Measurements from ENCODE around the gene PUS7.
"Not testable (repeated sequence)": the region's sequence is repeated elsewhere in the genome, so short reads cannot be mapped to it uniquely, and the experiment has no call there.

PUS7 gene

DNA sequence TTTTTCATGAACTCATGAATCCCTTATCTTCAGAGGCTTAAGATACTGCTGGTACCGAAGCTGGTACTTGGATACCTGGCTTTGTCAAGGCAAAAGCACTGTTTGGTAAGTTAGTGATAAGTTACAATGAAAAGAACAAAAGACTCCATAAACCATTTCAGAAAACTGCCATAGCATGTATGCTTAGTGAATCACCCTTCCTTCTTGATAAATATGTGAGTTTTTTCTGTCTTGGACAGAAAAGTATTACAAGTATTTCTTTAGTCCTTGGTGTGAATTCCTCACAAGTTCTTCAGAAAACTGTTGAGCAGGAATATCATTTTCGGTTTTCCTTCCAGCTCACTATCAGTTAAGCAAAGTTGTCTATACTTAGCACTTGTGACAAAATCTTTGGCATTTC lies 25.6 kb downstream of the PUS7 start:
- DNase-seq = no peak

DNA sequence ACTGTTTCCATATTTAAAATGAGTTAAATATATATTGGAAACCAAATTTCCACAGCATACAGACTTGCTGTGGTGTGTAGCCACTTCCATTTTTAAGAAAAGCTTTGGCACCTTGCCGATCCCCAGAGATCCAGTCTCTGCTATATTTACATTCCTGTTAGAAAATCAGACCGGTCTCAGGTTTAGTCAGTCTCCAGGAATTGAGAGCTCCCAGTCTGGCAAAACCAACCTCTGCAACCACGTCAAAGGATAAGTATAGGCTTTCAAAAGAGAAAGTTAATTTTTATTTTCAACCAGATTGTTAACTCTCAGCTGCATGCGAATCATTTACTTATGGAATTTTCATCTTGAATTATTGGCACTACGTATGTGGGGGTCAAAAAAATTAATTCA lies 28.2 kb downstream of the PUS7 start:
- no peak for DNase-seq

DNA sequence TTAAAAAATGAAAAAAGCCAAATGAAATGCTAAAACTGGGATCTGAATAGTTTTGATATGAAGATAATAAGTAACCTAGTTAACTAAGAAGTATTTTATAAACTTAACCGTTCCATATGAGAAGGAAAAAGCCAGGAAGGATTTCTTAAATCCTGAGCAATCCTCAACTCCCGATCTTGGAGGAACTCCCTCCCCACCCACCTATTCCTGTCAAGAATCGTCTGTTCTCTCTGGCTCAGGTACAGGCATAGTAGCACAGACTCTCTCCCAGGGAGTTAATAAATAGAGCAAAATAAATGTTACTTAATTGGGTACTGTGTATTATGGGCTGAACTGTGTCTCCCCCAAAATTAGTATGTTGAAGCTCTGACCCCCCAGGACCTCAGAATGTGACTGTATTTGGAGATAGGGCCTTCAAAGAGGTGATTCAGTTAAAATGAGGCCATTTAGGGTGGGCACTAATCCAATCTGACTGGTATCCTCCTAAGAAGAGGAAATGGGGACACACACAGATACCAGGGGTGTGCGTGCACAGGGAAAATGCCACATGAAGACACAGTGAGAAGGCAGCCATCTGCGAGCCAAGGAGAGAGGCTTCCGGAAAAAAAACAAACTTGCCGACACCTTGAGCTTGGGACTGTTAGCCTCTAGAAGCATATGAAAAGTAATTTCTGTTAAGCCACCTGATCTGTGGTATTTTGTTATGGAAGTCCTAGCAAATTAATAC lies 28.7 kb downstream of the PUS7 start:
- no peak for DNase-seq

DNA sequence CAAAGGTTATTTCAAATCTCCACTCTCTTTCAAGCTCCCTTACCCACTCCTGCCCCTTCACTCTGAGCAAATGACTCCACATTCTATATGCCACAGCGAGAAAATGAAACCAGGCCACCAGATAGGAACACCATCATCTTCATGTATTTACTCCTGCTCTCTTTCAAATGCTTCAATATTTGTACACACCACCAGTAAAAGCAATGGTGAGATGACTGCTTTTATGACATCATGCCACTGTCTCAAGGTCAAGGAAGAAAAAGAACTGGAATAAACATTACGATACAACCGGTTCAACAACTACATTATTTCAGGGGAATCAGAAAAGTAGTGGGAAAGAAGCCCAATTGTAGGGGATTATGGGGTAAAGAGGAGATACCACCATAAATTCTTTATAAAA lies 32.7 kb downstream of the PUS7 start:
- DNase-seq = no peak

DNA sequence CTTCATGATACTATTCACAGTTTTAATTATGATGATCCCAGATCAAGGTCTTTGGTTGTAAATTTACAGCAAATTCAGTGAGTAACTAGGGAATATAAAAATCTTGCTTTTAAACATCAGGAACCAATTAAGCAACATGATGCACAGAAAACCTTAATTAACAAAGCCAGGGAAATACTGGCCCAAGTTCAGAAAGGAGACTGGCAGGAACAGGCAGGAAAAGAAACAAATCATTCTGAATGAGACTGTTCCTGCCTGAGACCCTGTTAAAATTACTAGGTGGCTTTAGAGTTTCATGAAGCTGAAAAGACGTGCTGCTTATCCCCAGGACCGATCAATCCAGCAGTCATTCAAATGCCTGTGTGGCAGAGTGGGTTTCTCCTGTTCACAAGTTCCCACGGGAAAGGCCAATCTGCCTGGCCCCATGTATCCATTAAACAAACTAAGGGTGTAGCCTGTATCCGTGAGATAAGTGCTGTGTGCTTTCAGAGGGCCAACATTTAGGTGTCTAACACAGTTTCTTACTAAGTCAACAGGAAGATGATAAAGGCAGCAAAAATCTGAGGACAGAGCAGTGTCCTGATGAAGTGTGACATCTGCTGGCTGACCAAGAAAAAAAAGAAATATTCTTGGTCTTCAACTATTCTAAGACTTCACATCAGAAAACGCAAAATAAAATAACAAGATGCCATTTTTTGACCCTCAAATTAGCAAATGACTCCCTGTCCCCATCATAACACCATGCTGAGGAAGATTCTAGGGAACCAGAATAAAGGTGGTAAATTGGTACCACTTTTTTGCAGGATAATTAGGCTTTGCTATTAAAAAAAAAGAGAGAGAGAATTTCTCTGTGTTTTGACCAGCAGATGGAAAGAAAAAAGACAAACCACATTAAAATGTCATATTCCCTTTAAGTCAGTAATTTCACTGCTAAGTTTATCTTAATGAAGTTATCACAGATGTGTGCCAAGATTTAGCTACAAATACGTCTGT lies 34.2 kb downstream of the PUS7 start:
- DNase-seq = no peak

DNA sequence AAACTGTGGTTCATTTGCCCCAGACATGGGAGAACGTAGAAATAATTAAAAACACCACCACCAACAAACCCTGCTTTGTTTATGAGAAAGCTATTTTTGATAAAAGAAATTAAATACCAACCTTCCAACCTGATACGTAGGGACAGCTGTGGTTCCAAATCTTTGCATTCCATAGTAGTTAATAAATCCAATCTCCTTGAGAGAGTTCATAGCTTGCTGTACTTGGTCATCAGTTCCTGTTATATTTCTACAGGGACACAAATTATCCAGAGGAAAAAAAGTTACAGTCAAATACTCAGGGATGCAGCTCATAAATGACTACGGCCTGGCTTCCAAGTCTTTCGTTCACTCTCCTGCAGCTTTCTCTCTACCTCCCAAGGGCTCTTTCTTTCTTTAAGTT lies 41.1 kb downstream of the PUS7 start:
- DNase-seq = no peak

DNA sequence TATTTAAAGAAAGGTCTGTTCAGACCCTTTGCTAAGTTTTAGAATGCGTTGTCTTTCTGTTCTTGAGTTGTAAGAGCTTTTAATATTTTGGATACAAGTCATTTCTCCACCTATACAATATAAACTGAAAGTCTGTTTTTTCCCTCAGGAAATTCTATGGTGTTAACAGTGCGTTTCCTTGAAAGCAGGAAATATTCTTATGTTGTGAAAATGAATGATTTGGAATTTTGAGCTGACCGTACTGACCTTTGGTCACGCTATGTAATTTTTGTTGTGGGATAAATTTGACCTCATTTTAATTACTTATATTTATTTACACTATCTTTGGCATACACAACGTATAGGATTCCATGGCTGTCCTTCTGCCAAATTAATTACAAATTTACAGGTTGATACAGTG lies 43.5 kb downstream of the PUS7 start:
- DNase-seq = no peak

DNA sequence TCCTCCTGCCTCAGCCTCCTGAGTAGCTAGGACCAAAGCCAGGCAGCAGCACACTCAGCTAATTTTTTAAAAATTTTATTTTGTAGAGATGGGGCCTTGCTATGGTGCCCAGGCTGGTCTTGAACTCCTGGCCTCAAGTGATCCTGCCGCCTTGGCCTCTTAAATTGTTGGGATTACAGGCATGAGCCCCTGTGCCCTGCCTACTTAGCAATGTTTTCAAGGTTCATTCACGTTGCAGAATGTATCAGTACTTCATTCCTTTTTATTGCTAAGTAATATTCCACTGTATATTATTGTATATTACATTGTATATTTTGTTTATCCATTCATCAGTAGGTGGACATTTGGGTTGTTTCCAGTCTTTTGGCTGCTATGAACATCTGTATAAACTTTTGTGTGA lies 44.2 kb downstream of the PUS7 start:
- no peak for DNase-seq

DNA sequence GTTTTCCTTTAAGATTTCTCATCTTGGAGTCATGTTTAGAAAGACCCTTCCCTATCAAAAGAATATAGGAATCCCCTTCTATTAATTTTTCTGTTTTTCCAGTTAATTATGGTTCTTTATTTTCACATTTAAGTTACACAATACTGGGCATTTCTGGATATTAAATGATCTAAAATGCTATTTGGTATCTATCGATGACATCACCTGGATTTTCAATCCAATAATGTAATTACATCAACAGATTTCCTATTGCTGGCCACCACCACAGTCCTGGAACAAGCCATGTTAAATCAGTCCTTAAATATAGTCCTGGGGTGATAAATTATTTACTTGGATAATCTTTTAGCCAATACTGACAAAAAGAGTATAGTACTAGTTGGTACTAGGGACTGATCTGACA lies 48.0 kb downstream of the PUS7 start:
- DNase-seq = no peak

DNA sequence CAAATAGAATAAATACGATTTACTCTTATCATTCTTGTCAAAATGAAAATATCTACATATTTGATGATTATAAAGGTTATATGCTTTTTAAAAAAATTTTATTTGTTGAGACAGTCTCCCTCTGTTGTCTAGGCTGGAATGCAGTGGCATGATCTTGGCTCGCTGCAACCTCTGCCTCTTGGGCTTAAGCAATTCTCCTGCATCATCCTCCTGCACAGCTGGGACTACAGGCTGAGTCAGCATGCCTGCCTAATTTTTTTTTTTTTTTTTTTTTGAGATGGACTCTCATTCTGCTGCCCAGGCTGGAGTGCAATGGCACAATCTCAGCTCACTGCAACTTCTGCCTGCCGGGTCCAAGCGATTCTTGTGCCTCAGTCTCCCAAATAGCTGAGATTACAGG lies 48.9 kb downstream of the PUS7 start:
- DNase-seq = no peak

DNA sequence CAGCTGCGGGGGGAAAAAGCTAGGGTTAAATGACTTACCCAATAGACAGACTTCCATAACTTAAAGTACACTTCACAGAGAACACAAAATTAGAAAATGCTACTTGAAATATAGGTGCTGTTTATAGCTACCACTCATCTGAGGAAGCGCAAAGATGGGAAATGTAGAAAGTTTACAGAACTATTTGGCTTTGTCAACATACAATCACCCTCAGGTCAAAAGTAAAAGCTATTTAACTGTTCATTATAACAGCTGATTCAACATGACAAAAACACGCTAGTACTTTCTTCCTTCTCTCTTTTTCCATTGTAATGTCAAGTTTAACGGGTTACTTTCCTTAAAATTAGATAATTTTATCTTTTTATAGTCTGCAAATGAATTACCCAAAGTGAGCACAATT lies 51.2 kb downstream of the PUS7 start:
- no peak for DNase-seq

DNA sequence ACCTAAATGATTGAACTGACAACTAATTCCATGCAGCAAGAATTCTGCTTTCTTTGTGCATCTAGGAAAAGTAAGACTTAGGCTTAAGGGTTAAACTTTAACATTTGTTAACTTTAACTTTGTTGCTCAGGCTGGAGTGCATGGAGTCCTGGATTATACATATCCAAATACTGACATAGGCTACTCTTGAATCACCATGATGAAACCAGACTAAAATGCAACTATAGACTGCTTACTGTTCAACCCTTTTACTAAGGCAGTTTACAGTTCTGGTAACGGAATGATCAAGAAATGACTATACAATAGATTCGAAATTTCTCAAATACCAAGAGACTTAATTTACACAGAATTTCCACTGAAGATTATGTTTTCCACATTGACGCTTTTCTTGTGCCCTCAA lies 52.0 kb downstream of the PUS7 start:
- DNase-seq = no peak

DNA sequence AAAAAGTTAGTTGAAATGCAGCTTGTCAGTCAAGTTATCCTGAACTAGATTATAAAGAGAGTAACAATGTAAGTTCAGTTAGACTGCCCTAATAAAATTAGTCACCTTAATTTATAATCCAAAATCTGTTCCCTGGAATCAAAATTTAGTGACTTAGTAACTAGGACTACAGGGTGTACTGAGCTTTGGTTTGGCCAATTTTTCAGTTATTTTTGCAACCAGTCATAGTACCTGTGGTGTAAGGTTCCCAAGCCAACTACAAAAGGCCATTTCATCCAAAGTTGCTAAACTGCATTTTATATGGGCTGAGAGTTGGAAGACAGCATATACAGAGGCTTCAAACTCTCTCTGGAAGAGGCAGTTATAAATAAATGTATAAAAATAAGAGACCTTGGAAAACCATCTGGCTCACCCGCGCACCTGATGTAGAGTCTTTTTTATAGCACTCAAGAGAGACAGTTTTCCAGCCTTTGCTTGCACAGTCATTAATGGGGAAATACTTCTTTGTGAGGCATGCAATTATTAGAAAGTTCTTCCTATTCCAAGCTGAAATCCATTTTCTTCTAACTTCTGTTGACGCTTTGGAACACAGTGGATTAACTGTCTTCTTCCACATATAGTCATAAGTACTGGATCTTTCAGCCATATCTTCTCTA lies 59.2 kb downstream of the PUS7 start:
- DNase-seq = no peak

DNA sequence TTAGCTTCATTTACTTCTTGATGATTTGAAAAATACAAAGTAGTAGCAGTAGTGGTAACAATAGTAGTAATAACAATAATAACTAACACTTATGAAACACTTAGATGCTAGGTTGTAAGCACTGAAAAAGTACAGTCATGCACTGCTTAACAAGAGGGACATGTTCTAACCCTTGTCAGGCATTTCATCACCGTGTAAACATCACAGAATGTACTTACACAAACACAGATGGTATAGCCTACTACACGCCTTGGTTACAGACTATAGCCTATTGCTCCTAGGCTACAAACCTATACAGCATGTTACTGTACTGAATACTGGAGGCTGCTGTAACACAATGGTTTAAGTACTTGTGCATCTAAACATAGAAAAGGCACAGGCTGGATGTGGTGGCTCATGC lies 60.6 kb downstream of the PUS7 start:
- DNase-seq = peak; percentile 75

DNA sequence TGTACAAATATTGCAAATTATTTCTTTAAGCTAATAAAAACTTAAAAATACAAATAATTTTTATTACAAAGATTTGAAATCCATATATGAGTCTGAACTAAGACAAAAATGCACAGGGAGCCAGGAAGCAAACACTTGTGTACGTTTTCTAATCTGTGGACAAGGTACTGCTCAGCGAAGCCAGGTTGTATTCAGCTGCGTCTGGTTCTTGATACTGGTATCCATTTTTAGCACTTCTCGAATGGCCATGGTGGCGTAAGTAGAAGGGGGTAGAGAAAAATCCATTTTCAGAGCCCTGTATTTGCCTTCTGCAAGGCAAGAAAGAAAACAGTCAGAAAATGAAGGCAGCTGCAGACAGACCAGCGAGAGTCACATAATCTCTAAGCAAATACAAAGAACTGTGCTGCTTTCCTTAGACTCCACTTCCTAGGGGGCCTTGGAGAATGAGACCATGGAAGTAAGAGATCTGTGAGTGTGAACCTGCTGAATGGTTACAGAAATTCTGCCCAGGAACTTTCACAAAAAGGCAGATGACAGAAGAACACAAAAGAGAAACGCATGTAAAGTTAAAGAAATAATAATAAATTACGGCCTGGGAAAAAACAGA lies 64.3 kb downstream of the PUS7 start:
- no peak for DNase-seq

DNA sequence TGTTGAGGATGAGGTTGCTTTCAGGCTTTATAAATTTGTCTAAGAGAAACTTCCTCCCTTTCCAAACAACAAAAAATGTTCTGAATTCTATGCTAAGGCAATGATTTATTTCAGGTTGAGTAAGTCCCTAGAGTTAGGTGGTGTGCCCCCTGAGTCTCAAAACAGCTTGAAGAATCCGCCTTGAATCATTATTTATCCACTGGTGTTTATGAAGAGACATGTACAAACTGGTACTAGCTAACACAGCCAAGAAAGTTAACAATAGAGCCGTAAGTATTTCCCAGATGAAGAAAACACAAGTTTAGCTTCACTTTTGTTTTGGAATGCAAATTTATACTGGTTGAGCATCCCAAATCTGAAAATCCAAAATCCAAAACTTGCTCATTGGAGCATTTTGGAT lies 67.2 kb downstream of the PUS7 start:
- DNase-seq = no peak

DNA sequence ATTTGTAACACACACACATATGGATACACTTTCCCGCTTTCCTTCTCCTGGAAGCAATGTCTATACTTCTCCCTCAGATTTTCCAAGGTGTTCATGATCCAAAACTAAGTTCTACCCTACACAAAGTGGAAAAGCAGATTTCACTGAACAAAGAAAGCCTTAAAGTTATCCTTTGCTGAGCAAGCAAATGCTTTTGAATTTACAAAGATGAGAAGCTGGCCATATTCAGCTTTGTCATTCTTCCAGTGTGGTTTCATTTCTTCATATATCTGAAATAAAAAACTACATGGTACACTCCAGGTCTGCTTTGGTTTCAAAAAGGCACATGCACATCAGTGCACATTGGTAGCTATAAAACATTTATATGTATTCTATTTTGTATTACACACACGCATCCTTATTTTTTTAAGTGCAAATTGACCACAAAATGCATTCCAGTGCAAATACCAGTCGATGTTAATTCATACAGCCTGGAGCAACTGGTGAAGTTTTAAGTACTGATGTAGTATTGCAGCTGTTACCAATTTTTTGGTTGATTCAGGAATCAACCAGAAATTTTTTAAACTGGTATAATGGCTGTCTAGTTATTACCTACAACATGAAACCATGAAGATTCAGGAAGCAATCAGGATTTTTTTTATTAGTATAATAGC lies 67.8 kb downstream of the PUS7 start:
- DNase-seq = no peak

DNA sequence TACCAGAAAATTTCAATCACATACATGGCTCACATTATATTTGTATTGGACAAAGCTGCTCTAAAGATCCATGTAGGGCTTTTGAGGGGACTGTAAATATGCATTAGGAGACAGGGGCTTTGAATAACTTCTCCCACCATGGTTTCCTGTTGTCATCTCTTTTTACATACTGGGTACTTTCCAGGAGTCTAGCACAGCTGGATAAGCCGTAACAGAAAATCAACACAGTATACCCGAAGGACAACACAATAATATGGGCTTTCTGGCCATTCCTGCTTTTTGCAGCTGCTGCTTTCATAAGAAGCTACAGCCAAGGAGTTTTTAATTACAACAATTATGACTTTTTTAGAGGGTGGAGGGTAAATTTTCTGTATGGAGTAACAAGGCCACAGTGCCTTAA lies 70.0 kb downstream of the PUS7 start:
- DNase-seq = no peak

DNA sequence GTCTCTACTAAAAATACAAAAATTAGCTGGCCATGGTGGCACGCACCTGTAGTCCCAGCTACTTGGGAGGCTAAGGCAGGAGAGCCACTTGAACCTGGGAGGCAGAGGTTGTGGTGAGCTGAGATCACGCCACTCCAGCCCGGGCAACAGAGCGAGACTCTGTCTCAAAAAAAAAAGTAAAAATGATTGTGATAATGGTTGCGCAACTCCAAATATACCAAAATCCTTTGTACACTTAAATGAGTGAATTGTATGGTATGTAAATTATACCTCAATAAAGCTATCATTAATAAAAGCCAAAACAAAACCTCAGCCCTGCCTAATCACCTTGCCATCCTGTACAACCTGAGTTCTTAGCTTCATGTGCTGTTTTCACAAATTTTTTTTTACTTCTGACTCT lies 71.2 kb downstream of the PUS7 start:
- not testable (repeated sequence) for DNase-seq

DNA sequence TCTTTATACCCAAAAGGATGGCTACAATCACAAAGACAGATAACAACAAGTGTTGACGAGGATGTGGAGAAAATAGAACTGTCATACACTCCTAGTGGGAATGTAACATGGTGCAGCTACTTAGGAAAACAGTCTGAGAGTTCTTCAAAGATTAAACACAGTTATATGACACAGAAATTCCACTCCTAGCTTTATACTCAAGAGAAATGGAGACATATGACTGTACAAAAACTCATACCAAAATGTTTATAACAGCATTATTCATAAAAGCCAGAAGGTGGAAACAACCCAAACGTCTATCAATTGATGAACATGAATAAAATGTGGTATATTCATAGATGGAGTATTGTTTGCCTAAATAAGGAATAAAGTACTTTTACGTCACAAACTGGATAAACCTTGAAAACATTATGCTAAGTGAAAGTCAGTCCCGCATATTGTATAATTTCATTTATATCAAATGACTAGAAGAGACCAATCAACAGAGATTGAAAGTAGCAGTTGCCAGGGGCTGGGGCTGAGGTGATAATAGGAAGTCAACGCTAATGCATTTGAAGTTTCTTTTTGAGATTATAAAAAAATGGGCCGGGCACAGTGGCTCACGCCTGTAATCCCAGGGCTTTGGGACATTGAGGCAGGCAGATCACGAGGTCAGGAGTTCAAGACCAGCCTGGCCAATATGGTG lies 71.8 kb downstream of the PUS7 start:
- DNase-seq = no peak

DNA sequence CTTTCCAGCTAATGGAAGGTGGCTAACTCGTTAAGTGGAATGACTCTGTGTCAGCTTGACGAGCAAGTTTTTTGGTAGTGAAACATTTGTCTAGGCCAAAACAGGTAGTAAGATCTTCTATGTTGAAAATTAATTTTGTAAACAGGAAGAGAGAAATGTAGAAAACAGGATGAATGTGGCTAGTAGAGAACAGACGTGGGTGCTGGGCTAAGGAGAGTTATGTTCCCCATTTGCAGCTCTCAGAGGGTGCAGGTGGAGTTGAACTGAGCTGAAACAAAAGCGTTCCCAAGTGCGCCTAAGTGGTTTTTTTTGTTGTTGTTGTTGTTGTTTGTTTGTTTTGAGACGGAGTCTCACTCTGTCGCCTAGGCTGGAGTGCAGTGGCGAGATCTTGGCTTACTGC lies 73.9 kb downstream of the PUS7 start:
- no peak for DNase-seq

DNA sequence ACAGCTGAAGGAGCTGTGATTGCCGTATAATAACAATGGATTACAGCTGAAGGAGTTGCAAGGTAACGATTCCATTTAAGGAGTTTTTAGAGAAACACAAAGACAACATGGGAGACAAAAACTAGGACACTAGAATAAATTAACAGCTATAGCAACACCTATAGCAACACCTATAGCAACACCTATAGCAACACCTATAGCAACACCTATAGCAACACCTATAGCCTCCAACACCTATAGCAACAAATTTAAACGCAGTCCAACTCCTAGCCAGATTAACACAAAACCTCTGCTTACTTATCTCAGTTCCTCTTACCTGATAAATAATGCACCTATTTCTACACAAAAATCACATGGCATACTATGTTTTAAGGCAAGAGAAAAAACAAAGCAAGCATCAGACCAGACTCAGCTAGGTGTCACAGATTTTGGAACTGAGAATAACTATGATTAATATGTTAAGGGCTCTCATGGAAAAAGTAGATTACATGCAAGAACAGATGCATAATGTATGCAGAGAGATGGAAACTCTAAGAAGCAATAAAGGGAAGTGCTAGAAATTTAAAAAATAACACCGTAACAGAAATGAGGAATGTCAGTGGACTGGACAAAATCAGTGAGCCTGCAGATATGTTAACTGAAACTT lies 77.6 kb downstream of the PUS7 start:
- no peak for DNase-seq

Measured in NCI-H345 (cell line).